ENCODE measurements around the gene KRT71.

DNA sequence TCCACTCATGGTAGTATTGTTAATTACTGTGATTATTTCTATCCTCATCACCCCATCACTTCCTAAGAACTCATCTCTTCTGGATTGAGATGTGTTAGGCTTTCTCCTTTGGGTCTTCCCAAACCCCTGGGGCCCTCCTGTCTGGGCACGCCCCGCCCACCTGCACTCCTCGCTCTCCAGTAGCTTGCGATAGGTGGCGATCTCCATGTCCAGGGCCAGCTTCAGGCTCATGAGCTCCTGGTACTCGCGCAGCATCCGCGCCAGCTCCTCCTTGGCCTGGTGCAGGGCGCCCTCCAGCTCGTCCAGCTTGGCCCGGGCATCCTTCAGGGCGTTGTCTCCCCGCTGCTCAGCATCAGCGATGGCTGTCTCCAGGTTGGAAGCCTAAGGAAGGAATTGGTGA lies 6.8 kb downstream of the KRT71 start:
- no peak for TF ChIP-seq CTCF (IDR thresholded peaks at IDR 0.05)
- no peak for TF ChIP-seq SIN3A (IDR thresholded peaks at IDR 0.05; ENCODE audit: borderline replicate concordance, insufficient read depth, low read depth, low read length)
- TF ChIP-seq POLR2AphosphoS5 (IDR thresholded peaks at IDR 0.05; ENCODE audit: low read depth, low read length) = no peak

All from Panc1 (cell line).